Keratinocyte (primary cell): ENCODE results near the gene ASPHD2. TPM values are rescaled to one million over a fixed set of nuclear protein-coding genes. Genes with fewer than 3 reads are reported as not detected.

Source experiments
- DNase-seq: peaks from one replicate; pipeline ENCODE4 v3.0.0-alpha.2; 2011; ENCODE audit warnings: low read depth, missing footprints, low spot score
- FAIRE-seq: peaks from 2 replicates; lab custom pipeline; 2011; peaks lifted over from hg19 to GRCh38; lab: Jason Lieb, UNC
- H2AFZ ChIP-seq: 2 replicates; pipeline ENCODE4 v1.6.0; 2012; ENCODE audit warnings: low read length, control low read depth, inconsistent platforms; ENCODE audit not compliant: control insufficient read depth
- H3K27ac ChIP-seq: 2 replicates; pipeline ENCODE4 v1.5.1; 2011; ENCODE audit warnings: low read length; ENCODE audit not compliant: control insufficient read depth, insufficient read depth
- H3K27me3 ChIP-seq: 3 replicates; pipeline ENCODE4 v1.6.0; 2011; ENCODE audit warnings: low read length; ENCODE audit not compliant: control insufficient read depth, insufficient read depth; ENCODE audit errors: extremely low read depth
- H3K36me3 ChIP-seq, 2 experiments: 2 replicates in 1 of 2; 3 replicates in 1 of 2; pipeline ENCODE4 v1.5.1; 2011; ENCODE audit warnings: low read length in 2 of 2, mild to moderate bottlenecking in 1 of 2; ENCODE audit not compliant: control insufficient read depth in 2 of 2, insufficient read depth in 2 of 2; ENCODE audit errors: extremely low read depth in 1 of 2
- H3K4me1 ChIP-seq: 3 replicates; pipeline ENCODE4 v1.5.1; 2011; ENCODE audit warnings: low read length; ENCODE audit not compliant: control insufficient read depth, insufficient read depth; ENCODE audit errors: extremely low read depth
- H3K4me2 ChIP-seq: 3 replicates; pipeline ENCODE4 v1.6.0; 2011; ENCODE audit warnings: low read depth, low read length; ENCODE audit not compliant: control insufficient read depth, insufficient read depth; ENCODE audit errors: extremely low read depth
- H3K4me3 ChIP-seq, 3 experiments: fragments of 200-600 bp in 1 of 3; sonication (generic) in 1 of 3; 2 replicates in 2 of 3; 3 replicates in 1 of 3; pipeline ENCODE4 v1.5.1; 2011 to 2016; ENCODE audit warnings: low read length in 3 of 3, mild to moderate bottlenecking in 3 of 3, control low read depth in 2 of 3, inconsistent platforms in 1 of 3, low read depth in 1 of 3, mixed read lengths in 1 of 3, mixed run types in 1 of 3, moderate library complexity in 1 of 3; ENCODE audit not compliant: control insufficient read depth in 2 of 3, insufficient read depth in 2 of 3; ENCODE audit errors: extremely low read depth in 1 of 3
- H3K79me2 ChIP-seq: 2 replicates; pipeline ENCODE4 v1.6.0; 2012; ENCODE audit warnings: low read length; ENCODE audit not compliant: control insufficient read depth, insufficient read depth
- H3K9ac ChIP-seq: 3 replicates; pipeline ENCODE4 v1.6.0; 2011; ENCODE audit warnings: low read length; ENCODE audit not compliant: control insufficient read depth, insufficient read depth; ENCODE audit errors: extremely low read depth
- H3K9me1 ChIP-seq: 3 replicates; pipeline ENCODE4 v1.6.0; 2011; ENCODE audit warnings: low read length; ENCODE audit not compliant: control insufficient read depth, insufficient read depth; ENCODE audit errors: extremely low read depth
- H3K9me3 ChIP-seq: 2 replicates; pipeline ENCODE4 v1.5.1; 2012; ENCODE audit warnings: low read depth, low read length; ENCODE audit not compliant: control insufficient read depth
- H4K20me1 ChIP-seq: 3 replicates; pipeline ENCODE4 v1.6.0; 2011; ENCODE audit warnings: low read length; ENCODE audit not compliant: control insufficient read depth, insufficient read depth; ENCODE audit errors: extremely low read depth
- CTCF ChIP-seq, 3 experiments: IDR thresholded peaks in 1 of 3; conservative IDR thresholded peaks in 1 of 3; optimal IDR thresholded peaks in 1 of 3; 2 replicates in 2 of 3; 3 replicates in 1 of 3; pipeline versions ENCODE3 to v1.5.1; 2011; ENCODE audit warnings: low read length in 3 of 3, mild to moderate bottlenecking in 3 of 3, moderate library complexity in 2 of 3, control low read depth in 1 of 3, inconsistent platforms in 1 of 3; ENCODE audit not compliant: insufficient read depth in 2 of 3; ENCODE audit errors: extremely low read depth in 1 of 3
- EZH2 ChIP-seq: IDR thresholded peaks from one replicate; pipeline ENCODE4 v1.6.1; 2012; ENCODE audit warnings: inconsistent platforms, mild to moderate bottlenecking, low read length, moderate library complexity
- dilution Hi-C: fragments of 300-500 bp; cut with MboI; formaldehyde crosslinking; loops from one replicate; pipeline ENCODE4 v1.7.0; 2020; ENCODE audit warnings: low sequenced_read_pairs; ENCODE audit not compliant: extremely low pct_ligation_motif_present
- polyA plus RNA-seq, 5 experiments: library from polyadenylated mRNA; depleted of rRNA in 3 of 5; stranded (reverse) in 3 of 5; stranded (forward) in 1 of 5; unstranded in 1 of 5; fragments of >200 nt; gene quantifications; 1 replicate in 1 of 5; 2 replicates in 3 of 5; 3 replicates in 1 of 5; pipeline versions ENCODE4 v1.2.1 to v1.2.3, GENCODE V29; 2011 to 2012; ENCODE audit warnings: missing spikeins in 2 of 5, low read depth in 1 of 5, low replicate concordance in 1 of 5

Gene ASPHD2
- polyA plus RNA-seq, 1 donor (not counting 4 experiments of a cell fraction or from before 2014, with no cell fraction given) = 3.5 TPM

- dilution Hi-C loops = no loop called here
- no peaks in the 10 kb centered on the region for H3K9me1 ChIP-seq
- no peak overlapping the region for H2AFZ ChIP-seq
- H3K9ac ChIP-seq = no peak overlapping the region
- peaks cover 36% of the 10 kb centered on the region for H3K79me2 ChIP-seq
- H3K9me3 ChIP-seq = no peaks in the 10 kb centered on the region
- peaks cover 3 to 23% of the 10 kb centered on the region in 2 experiments for H3K36me3 ChIP-seq
- H3K27me3 ChIP-seq = no peaks in the 10 kb centered on the region
- peak; percentile 26 for FAIRE-seq
- no peak for DNase-seq
- peak overlapping the region in 1 of 3 experiments; percentile 5 for H3K4me3 ChIP-seq
- H4K20me1 ChIP-seq = no peaks in the 10 kb centered on the region
- H3K4me2 ChIP-seq = peak overlapping the region; percentile 86
- TF ChIP-seq EZH2 (no peak), CTCF (optimal IDR thresholded peaks at IDR 0.05 in 1 of 3, IDR thresholded peaks at IDR 0.05 in 1 of 3, conservative IDR thresholded peaks at IDR 0.05 in 1 of 3; ENCODE audit: extremely low read depth in 1 of 3, insufficient read depth in 2 of 3, low read length in 3 of 3) (no peak)
- H3K27ac ChIP-seq = peak overlapping the region; percentile 89
- peaks cover 68% of the 10 kb centered on the region for H3K4me1 ChIP-seq
These were observed 52.1 kb downstream of the ASPHD2 start for GRCh38 chr22:26481112-26481693.

- dilution Hi-C loops = no loop called here
- Histone ChIP-seq H3K4me3 (peak overlapping the region in 1 of 3 experiments; percentile 1), H3K27ac (peak overlapping the region; percentile 89), H3K27me3 (no peaks in the 10 kb centered on the region), H3K79me2 (peaks cover 39% of the 10 kb centered on the region), H3K4me2 (peak overlapping the region; percentile 86), H3K9me3 (no peaks in the 10 kb centered on the region), H2AFZ (no peak overlapping the region), H3K36me3 (peaks cover 2 to 18% of the 10 kb centered on the region in 2 experiments), H3K9me1 (no peaks in the 10 kb centered on the region), H3K4me1 (peaks cover 67% of the 10 kb centered on the region), H4K20me1 (no peaks in the 10 kb centered on the region), H3K9ac (no peak overlapping the region)
- no peak for DNase-seq
- no peak for FAIRE-seq
- no peak for TF ChIP-seq EZH2
- TF ChIP-seq CTCF (optimal IDR thresholded peaks at IDR 0.05 in 1 of 3, IDR thresholded peaks at IDR 0.05 in 1 of 3, conservative IDR thresholded peaks at IDR 0.05 in 1 of 3; ENCODE audit: extremely low read depth in 1 of 3, insufficient read depth in 2 of 3, low read length in 3 of 3) = peak in 1 of 3 experiments; percentile 52
These were observed 52.6 kb downstream of the ASPHD2 start for GRCh38 chr22:26481694-26482093.
